Vagina (tissue), 2 donors: ENCODE measurements around the gene IPO11. TPM values are rescaled to one million over a fixed set of nuclear protein-coding genes. Genes with fewer than 3 reads are reported as not detected.

ENCODE experiments used
- DNase-seq, 2 donors: peaks; one replicate each; pipeline ENCODE4 v3.0.0-alpha.2; 2017; ENCODE audit errors: extremely low spot score in 2 of 2
- H3K27ac ChIP-seq: fragments of 200-600 bp; sonication (generic); one replicate; pipeline ENCODE4 v1.5.1; 2019
- H3K27me3 ChIP-seq: fragments of 200-600 bp; sonication (generic); one replicate; pipeline ENCODE4 v1.5.1; 2019
- H3K36me3 ChIP-seq, 2 donors: fragments of 200-600 bp; sonication (generic); one replicate each; pipeline ENCODE4 v1.5.1; 2017 to 2019
- H3K4me1 ChIP-seq: fragments of 200-600 bp; sonication (generic); one replicate; pipeline ENCODE4 v1.5.1; 2019
- H3K4me3 ChIP-seq, 2 donors: fragments of 200-600 bp; sonication (generic); 1 replicate in 1 of 2; 2 replicates in 1 of 2; pipeline ENCODE4 v1.5.1; 2016 to 2019
- H3K9me3 ChIP-seq: fragments of 200-600 bp; sonication (generic); one replicate; pipeline ENCODE4 v1.5.1; 2019
- CTCF ChIP-seq, 3 experiments: fragments of 450-650 bp in 2 of 3; fragments of 200-600 bp in 1 of 3; sonication (generic) in 1 of 3; IDR thresholded peaks; one replicate each; pipeline ENCODE4 v1.5.1; 2017 to 2019; ENCODE audit warnings: antibody characterized with exemption in 3 of 3, mild to moderate bottlenecking in 2 of 3, moderate library complexity in 2 of 3
- POLR2A ChIP-seq, 2 donors: fragments of 450-650 bp; IDR thresholded peaks; one replicate each; pipeline ENCODE4 v1.6.1; 2017; ENCODE audit warnings: antibody characterized with exemption in 2 of 2, mild to moderate bottlenecking in 2 of 2, moderate library complexity in 2 of 2
- POLR2AphosphoS5 ChIP-seq, 2 donors: sonication (generic); formaldehyde crosslinking; IDR thresholded peaks; one replicate each; pipeline ENCODE4 v1.9.0; 2017; ENCODE audit warnings: antibody characterized with exemption in 2 of 2, mild to moderate bottlenecking in 2 of 2, low read depth in 1 of 2; ENCODE audit not compliant: insufficient read depth in 1 of 2
- intact Hi-C: fragments of 100-400 bp; cut with DNase I; formaldehyde crosslinking; loops from one replicate; pipeline ENCODE4 v1.15.1; 2023
- total RNA-seq: library from RNA; depleted of rRNA; stranded (reverse); fragments of >200 nt; gene quantifications from one replicate; pipeline ENCODE4 v1.2.3, GENCODE V29; 2016

IPO11 gene
- total RNA-seq, 1 donor from 2014 or later: 31.2 TPM

- intact Hi-C loops: no loop called here
Measured at GRCh38 chr5:62483556-62483955, 71.0 kb downstream of the IPO11 start.

GRCh38 chr5:62486672-62487071 lies 74.1 kb downstream of the IPO11 start:
- Histone ChIP-seq H3K27ac (no peak overlapping the region), H3K36me3 (peaks cover 0 to 13% of the 10 kb centered on the region in 2 donors), H3K4me1 (no peaks in the 10 kb centered on the region), H3K4me3 (no peak overlapping the region), H3K27me3 (no peaks in the 10 kb centered on the region), H3K9me3 (no peaks in the 10 kb centered on the region)
- DNase-seq: no peak
- no peak for TF ChIP-seq POLR2A (IDR thresholded peaks at IDR 0.05)
- no peak for TF ChIP-seq CTCF (IDR thresholded peaks at IDR 0.05)
- TF ChIP-seq POLR2AphosphoS5 (IDR thresholded peaks at IDR 0.05; ENCODE audit: insufficient read depth in 1 of 2, low read depth in 1 of 2): no peak
- intact Hi-C loops: no loop called here

More at GRCh38 chr5:62483556-62483955, 71.0 kb downstream of the IPO11 start:
- H3K4me1 ChIP-seq: no peaks in the 10 kb centered on the region
- H3K4me3 ChIP-seq: no peak overlapping the region
- H3K27me3 ChIP-seq: no peaks in the 10 kb centered on the region
- TF ChIP-seq POLR2A (IDR thresholded peaks at IDR 0.05) (no peak), POLR2AphosphoS5 (IDR thresholded peaks at IDR 0.05; ENCODE audit: insufficient read depth in 1 of 2, low read depth in 1 of 2) (no peak), CTCF (IDR thresholded peaks at IDR 0.05) (no peak)
- no peaks in the 10 kb centered on the region for H3K9me3 ChIP-seq
- DNase-seq: no peak
- no peak overlapping the region for H3K27ac ChIP-seq
- H3K36me3 ChIP-seq: no peaks in the 10 kb centered on the region

- no peak for TF ChIP-seq CTCF (IDR thresholded peaks at IDR 0.05)
- TF ChIP-seq POLR2AphosphoS5 (IDR thresholded peaks at IDR 0.05; ENCODE audit: insufficient read depth in 1 of 2, low read depth in 1 of 2): no peak
- TF ChIP-seq POLR2A (IDR thresholded peaks at IDR 0.05): no peak
- no peaks in the 10 kb centered on the region for H3K27me3 ChIP-seq
- peaks cover 0 to 16% of the 10 kb centered on the region in 2 donors for H3K36me3 ChIP-seq
- H3K4me3 ChIP-seq: no peak overlapping the region
- no peak for DNase-seq
- H3K27ac ChIP-seq: no peak overlapping the region
- no peaks in the 10 kb centered on the region for H3K4me1 ChIP-seq
- intact Hi-C loops: no loop called here
- H3K9me3 ChIP-seq: no peaks in the 10 kb centered on the region
Measured at GRCh38 chr5:62488531-62488930, 76.0 kb downstream of the IPO11 start.

- no peaks in the 10 kb centered on the region for H3K4me1 ChIP-seq
Measured at GRCh38 chr5:62489471-62489870, 76.9 kb downstream of the IPO11 start.

More at GRCh38 chr5:62489471-62489870, 76.9 kb downstream of the IPO11 start:
- no peak for TF ChIP-seq POLR2AphosphoS5 (IDR thresholded peaks at IDR 0.05; ENCODE audit: insufficient read depth in 1 of 2, low read depth in 1 of 2)
- TF ChIP-seq POLR2A (IDR thresholded peaks at IDR 0.05): no peak
- TF ChIP-seq CTCF (IDR thresholded peaks at IDR 0.05): no peak
- Histone ChIP-seq H3K9me3 (no peaks in the 10 kb centered on the region), H3K27ac (no peak overlapping the region), H3K36me3 (peaks cover 0 to 16% of the 10 kb centered on the region in 2 donors), H3K27me3 (no peaks in the 10 kb centered on the region), H3K4me3 (no peak overlapping the region)
- intact Hi-C loops: no loop called here
- no peak for DNase-seq
